ENCODE results near the gene MAEA.

Gene MAEA

DNA sequence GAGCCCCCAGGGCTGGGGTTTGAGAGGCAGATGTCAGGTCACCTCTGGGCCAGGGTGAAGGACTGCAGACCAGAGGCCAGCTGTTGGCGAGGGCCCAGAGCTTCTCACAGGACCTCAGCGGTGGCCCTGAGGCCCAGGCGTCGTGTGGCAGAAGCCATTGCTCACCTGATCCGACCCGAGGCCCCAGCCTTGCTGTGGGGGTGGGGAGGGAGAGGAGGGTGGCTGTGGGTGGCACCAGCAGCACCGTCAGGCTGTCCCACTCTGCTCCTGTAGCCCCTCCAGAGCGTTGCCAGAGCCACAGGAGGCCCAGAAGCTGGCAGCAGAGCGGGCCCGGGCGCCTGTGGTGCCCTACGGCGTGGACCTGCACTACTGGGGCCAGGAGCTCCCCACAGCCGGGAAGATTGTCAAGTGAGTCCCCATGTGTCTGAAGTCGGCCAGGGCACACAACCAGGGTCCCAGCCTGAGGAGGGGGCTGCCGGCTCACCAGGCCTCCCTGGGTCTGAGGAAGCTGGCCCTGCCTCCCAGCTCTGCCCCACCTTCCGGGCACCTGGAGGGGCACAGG is 86.2 kb downstream of the MAEA start:
- Histone ChIP-seq H3K4me1 (ENCODE audit: insufficient read depth, low read length) (no peaks in the 10 kb centered on the region), H3K9ac (ENCODE audit: low read depth, low read length) (no peak overlapping the region), H3K36me3 (ENCODE audit: insufficient read depth, low read length) (no peaks in the 10 kb centered on the region)

DNA sequence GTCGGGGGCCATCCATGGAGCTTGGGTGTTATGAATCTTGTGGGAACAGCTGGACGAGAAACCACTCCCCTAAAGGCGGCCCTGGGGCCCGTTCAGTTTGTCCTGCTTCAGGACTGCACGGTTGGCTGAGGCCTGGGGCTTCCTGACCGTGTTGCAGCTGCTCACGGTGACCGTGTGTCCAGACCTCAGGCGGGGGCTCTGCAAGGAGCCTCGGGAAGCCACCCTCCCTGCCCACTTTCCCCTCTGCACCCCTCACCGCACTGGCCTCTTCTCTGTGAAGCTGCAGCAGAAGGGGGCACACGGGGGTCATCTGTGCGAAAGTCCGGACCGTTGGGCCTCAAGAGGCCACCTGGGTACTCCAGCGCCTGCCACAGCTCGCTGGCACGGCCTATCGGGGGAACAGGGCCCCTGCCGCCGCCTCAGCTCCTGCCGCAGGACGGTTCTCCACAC is 86.7 kb downstream of the MAEA start:
- no peaks in the 10 kb centered on the region for H3K36me3 ChIP-seq (ENCODE audit: insufficient read depth, low read length)
- no peaks in the 10 kb centered on the region for H3K9me3 ChIP-seq (ENCODE audit: control insufficient read depth, insufficient read depth, low read length)
- H3K9ac ChIP-seq (ENCODE audit: low read depth, low read length): no peak overlapping the region
- no peaks in the 10 kb centered on the region for H3K4me1 ChIP-seq (ENCODE audit: insufficient read depth, low read length)

More for the DNA sequence above, 86.2 kb downstream of the MAEA start:
- no peaks in the 10 kb centered on the region for H3K9me3 ChIP-seq (ENCODE audit: control insufficient read depth, insufficient read depth, low read length)

DNA sequence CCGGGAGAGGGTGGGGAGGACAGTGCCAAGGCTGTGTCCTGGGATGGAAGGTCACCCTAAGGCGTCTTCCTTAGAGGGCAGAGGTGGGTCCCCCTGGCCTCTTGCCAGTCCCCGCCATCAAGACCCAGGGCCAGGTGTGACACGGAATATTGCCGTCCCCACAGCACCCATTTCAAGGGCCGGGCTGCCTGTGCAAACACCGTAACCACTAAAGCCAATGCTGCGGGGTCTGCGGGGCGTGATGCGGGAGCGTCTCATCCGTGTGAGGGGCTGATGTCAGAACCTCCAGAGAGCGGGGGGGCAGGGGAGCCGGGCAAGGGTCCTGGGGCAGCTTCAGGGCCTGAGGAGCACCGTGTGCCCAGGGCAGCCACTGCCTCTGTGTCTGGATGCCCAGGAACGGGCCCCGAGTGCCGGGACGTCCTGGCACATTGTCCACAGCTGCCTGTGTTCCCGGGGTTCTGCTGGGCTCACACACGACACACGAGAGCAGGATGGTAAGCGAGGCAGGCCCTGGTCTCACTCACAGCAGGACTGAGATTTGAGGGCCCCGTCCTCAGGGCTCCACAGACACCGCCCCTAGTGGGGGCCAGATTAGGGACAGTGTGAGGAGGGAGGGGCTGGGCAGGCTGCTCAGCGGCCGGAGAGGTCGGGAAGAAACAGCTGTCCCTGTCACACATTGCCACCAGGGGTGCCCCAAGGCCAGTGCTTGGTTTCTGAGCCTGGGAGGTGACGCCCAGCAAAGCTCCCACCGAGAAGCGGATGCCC is 87.3 kb downstream of the MAEA start:
- H3K9ac ChIP-seq (ENCODE audit: low read depth, low read length): no peak overlapping the region
- no peaks in the 10 kb centered on the region for H3K9me3 ChIP-seq (ENCODE audit: control insufficient read depth, insufficient read depth, low read length)
- H3K36me3 ChIP-seq (ENCODE audit: insufficient read depth, low read length): no peaks in the 10 kb centered on the region
- H3K4me1 ChIP-seq (ENCODE audit: insufficient read depth, low read length): no peaks in the 10 kb centered on the region

GRCh38 chr4:1377606-1378261 is 88.0 kb downstream of the MAEA start:
- Histone ChIP-seq H3K4me1 (ENCODE audit: insufficient read depth, low read length) (no peaks in the 10 kb centered on the region), H3K9me3 (ENCODE audit: control insufficient read depth, insufficient read depth, low read length) (no peaks in the 10 kb centered on the region), H3K9ac (ENCODE audit: low read depth, low read length) (no peak overlapping the region), H3K36me3 (ENCODE audit: insufficient read depth, low read length) (no peaks in the 10 kb centered on the region)

DNA sequence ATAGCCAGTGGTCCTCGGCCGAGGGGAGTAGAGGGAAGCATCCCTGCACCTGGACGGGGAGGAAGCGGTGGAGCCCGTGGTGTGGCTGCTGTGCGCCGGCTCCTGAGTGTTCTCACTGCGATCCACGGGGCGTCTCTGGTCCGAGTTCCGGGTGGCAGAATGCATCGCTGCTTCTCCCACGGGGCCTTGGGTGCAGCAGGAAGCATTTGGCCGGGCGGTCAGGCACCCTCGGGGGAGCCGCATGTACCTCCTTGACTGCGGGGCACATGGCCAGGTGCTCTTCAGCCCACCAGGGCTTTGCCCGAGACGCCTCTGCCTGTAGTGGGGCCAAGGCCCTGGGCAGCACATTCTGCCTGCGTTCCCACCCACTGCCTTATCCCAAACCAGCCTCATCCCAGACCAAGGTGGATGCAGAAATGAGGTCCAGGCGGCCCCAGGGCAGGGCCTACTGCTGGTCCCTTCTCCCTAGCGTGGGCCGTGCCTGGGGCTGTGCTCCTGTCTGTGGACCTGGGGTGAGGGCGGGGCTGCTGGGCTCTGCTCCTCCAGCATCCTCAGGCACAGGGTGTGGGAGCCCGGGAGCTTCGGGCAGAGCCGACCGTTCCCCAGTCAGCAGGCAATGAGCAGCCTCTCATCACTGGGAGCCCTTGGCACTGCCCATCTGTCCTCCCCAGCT is 89.0 kb downstream of the MAEA start:
- no peaks in the 10 kb centered on the region for H3K36me3 ChIP-seq (ENCODE audit: insufficient read depth, low read length)
- H3K9ac ChIP-seq (ENCODE audit: low read depth, low read length): no peak overlapping the region
- no peaks in the 10 kb centered on the region for H3K9me3 ChIP-seq (ENCODE audit: control insufficient read depth, insufficient read depth, low read length)
- no peaks in the 10 kb centered on the region for H3K4me1 ChIP-seq (ENCODE audit: insufficient read depth, low read length)

DNA sequence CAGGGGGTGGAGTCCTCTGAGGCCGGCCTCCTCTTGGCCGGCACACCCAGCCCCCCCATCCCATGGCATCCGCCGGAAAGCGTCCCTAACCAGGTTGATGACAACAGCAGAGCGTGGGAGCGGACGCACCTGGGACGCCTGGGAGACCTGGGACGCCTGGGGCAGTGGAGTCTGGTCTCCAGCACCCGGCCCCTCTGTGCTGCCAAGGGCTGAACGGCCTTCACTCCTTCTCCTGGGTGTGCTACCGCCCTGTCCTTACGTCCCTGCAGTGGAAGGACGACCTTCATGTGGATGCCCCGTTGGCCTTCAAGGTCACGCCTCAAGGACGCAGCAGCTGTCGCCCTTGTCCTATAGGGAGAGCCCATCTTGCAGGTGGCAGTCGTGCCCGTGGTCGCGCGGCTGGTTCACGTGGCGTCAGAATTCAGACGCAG is 89.7 kb downstream of the MAEA start:
- Histone ChIP-seq H3K4me1 (ENCODE audit: insufficient read depth, low read length) (no peaks in the 10 kb centered on the region), H3K9me3 (ENCODE audit: control insufficient read depth, insufficient read depth, low read length) (no peaks in the 10 kb centered on the region), H3K36me3 (ENCODE audit: insufficient read depth, low read length) (no peaks in the 10 kb centered on the region), H3K9ac (ENCODE audit: low read depth, low read length) (no peak overlapping the region)

DNA sequence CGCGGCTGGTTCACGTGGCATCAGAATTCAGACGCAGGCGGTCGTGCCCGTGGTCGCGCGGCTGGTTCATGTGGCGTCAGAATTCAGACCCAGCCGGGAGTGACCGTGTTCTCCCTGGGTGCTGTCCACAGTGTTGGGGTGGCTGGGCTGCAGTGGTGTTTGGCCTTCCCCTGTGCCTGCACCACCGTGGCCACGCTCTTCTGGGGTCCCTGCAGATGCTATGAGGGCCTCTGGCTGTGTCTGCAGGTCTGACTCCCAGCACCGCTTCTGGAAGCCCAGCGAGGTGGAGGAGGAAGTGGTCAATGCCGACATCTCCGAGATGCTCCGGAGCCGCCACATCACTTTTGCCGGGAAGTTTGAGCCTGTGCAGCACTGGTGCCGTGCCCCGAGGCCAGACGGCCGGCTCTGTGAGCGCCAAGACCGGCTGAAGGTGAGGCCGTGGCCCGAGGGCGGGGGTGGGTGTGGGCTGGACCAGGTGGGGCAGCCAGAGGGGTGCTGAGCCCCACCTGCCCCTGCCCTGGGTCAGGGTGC is 90.2 kb downstream of the MAEA start:
- Histone ChIP-seq H3K4me1 (ENCODE audit: insufficient read depth, low read length) (no peaks in the 10 kb centered on the region), H3K9ac (ENCODE audit: low read depth, low read length) (no peak overlapping the region), H3K36me3 (ENCODE audit: insufficient read depth, low read length) (no peaks in the 10 kb centered on the region)

GRCh38 chr4:1380368-1381151 is 90.9 kb downstream of the MAEA start:
- Histone ChIP-seq H3K9ac (ENCODE audit: low read depth, low read length) (no peak overlapping the region), H3K9me3 (ENCODE audit: control insufficient read depth, insufficient read depth, low read length) (no peaks in the 10 kb centered on the region), H3K4me1 (ENCODE audit: insufficient read depth, low read length) (no peaks in the 10 kb centered on the region), H3K36me3 (ENCODE audit: insufficient read depth, low read length) (no peaks in the 10 kb centered on the region)

More for the DNA sequence above, 90.2 kb downstream of the MAEA start:
- no peaks in the 10 kb centered on the region for H3K9me3 ChIP-seq (ENCODE audit: control insufficient read depth, insufficient read depth, low read length)

- H3K4me1 ChIP-seq (ENCODE audit: insufficient read depth, low read length): no peaks in the 10 kb centered on the region
- H3K36me3 ChIP-seq (ENCODE audit: insufficient read depth, low read length): peaks cover 2% of the 10 kb centered on the region; the same call in 1 of the 2 replicates
- H3K9ac ChIP-seq (ENCODE audit: low read depth, low read length): no peak overlapping the region
- H3K9me3 ChIP-seq (ENCODE audit: control insufficient read depth, insufficient read depth, low read length): no peaks in the 10 kb centered on the region
Observed at GRCh38 chr4:1381181-1381621, 91.5 kb downstream of the MAEA start.

DNA sequence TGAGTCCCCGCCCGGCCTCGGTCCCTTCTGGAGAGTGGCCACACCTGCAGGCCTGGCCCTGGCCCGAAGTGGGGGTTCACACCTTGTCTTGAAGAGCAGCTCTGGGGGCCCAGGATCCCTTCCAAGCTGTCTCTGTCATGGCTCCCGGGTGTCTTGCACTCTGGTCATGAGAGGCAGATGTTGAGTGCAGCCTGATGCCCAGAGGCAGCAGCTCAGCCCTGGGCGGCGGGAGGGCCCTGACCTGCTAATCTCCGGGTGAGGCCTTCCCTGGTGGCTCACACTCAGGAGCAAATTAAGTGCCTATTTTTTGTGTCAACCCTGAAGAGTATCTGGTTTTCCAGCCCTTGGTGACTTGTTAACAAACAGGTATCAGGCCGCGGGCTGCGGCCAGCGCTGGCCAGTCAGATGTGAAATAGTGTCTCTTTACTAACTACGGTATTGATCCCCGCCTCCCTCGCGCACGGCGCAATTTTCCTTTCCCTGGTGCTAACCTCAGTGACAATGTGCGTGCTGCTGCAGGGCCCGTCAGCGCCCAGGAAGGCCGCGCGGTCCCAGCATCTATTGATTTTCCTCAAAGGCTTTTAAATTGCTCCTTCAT is 92.4 kb downstream of the MAEA start:
- H3K9me3 ChIP-seq (ENCODE audit: control insufficient read depth, insufficient read depth, low read length): no peaks in the 10 kb centered on the region
- H3K4me1 ChIP-seq (ENCODE audit: insufficient read depth, low read length): no peaks in the 10 kb centered on the region
- no peak overlapping the region for H3K9ac ChIP-seq (ENCODE audit: low read depth, low read length)
- peaks cover 6% of the 10 kb centered on the region; the same call in 1 of the 2 replicates for H3K36me3 ChIP-seq (ENCODE audit: insufficient read depth, low read length)

DNA sequence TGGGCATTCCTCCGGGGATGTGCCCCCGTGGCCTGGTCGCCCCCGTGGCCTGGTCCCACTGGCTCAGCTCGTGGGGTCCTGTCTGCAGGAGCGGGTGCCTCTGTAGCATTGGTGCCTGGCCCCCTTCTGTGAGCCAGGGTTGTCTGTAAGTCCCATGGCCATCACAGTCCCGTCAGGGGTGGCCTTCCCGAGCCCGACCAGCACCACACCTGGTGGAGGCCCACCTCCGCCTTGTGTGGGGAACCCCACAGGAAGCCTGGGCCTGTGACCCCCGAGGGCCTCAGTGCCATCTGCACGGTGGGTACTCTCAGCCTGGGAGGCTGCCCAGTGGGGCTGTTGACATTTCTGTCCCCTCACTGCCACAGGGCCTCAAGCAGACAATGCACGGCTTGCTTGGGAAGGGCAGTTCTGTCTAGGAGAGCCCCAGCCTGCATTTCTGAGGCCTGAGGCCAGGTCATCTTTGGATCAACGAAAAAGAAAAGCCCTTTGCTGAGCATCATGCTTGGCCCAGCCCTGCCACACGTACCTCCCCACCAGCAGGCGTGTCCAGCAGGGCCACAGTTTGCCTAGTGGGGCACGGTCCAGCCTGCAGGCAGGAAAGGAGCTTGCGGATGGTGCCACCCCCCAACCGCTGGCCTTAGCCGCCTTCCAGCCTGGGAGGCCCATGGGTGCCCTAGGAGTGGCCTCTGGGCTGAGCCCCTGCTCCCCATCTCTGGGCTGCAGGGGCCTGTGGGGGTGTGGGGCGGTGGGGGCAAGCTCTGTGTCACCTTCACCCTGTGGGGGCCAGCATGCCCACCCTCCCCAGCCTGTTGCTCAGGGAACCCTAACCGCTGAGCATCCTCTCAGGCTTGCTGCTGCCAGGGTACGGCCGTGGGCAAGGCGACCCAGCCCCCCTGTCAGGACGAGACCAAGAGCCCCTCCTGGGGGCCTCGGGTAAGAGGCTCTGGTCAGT is 93.4 kb downstream of the MAEA start:
- Histone ChIP-seq H3K4me1 (ENCODE audit: insufficient read depth, low read length) (no peaks in the 10 kb centered on the region), H3K9me3 (ENCODE audit: control insufficient read depth, insufficient read depth, low read length) (no peaks in the 10 kb centered on the region; the same call in 1 of the 2 replicates), H3K36me3 (ENCODE audit: insufficient read depth, low read length) (peaks cover 6% of the 10 kb centered on the region; the same call in 1 of the 2 replicates), H3K9ac (ENCODE audit: low read depth, low read length) (no peak overlapping the region)

GRCh38 chr4:1383728-1384591 is 94.3 kb downstream of the MAEA start:
- peaks cover 7% of the 10 kb centered on the region; the same call in 1 of the 2 replicates for H3K9me3 ChIP-seq (ENCODE audit: control insufficient read depth, insufficient read depth, low read length)
- H3K36me3 ChIP-seq (ENCODE audit: insufficient read depth, low read length): peaks cover 6% of the 10 kb centered on the region; the same call in 1 of the 2 replicates
- no peaks in the 10 kb centered on the region for H3K4me1 ChIP-seq (ENCODE audit: insufficient read depth, low read length)
- no peak overlapping the region for H3K9ac ChIP-seq (ENCODE audit: low read depth, low read length)
